GM19238 (cell line): ENCODE measurements around the gene DDX55.
"Not testable (repeated sequence)": the region's sequence is repeated elsewhere in the genome, so short reads cannot be mapped to it uniquely, and the experiment has no call there.

Experiments used
- DNase-seq: peaks from one replicate; pipeline ENCODE4 v3.0.0; 2011; ENCODE audit warnings: low spot score; ENCODE audit not compliant: insufficient read length

Gene DDX55, protein sequence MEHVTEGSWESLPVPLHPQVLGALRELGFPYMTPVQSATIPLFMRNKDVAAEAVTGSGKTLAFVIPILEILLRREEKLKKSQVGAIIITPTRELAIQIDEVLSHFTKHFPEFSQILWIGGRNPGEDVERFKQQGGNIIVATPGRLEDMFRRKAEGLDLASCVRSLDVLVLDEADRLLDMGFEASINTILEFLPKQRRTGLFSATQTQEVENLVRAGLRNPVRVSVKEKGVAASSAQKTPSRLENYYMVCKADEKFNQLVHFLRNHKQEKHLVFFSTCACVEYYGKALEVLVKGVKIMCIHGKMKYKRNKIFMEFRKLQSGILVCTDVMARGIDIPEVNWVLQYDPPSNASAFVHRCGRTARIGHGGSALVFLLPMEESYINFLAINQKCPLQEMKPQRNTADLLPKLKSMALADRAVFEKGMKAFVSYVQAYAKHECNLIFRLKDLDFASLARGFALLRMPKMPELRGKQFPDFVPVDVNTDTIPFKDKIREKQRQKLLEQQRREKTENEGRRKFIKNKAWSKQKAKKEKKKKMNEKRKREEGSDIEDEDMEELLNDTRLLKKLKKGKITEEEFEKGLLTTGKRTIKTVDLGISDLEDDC

DNA sequence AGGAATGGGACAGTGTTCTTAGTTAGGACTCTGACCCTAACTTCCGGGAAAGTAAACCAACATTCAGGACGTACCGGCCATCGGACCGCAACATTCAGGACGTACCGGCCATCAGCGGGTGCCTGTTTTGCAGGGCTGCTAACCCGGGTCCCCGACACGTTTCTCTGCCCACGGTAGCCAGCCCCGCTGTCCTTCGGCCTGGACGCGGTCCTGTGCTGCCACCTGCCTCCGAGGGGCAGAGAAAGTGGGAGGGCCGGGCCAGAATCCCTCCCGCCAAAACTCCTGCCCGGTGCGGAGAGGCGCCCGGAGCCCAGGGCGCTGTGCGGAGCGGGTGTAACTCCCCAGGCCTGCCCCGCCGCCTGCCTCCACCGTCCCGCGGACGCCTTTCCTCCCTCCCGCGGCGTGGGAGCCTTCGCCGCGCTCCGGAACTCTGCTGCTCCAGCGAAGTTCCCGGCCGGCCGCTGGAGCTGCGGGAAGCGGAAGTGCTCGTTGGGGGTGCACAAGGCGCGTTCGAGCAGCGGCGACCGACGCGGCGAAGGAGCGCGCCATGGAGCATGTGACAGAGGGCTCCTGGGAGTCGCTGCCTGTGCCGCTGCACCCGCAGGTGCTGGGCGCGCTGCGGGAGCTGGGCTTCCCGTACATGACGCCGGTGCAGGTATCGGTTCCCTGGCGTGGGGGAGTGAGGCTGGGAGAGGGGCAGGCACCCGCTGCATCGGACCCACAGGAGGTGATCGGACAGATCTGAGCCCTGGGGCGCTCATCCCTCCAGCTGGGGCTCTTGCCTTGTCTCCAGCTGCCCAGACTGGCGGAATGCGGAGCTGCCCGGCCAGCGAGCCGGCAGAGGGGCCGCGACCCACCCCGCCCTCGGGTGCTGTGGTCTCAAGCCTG is at the start of gene DDX55:
Gene DDX55, plus strand, starts transcription at position 498 of the 888 bp plus-strand sequence. Its CDS starts 50 bp downstream, at position 548.
- DNase-seq, result peak; percentile 77

DNA sequence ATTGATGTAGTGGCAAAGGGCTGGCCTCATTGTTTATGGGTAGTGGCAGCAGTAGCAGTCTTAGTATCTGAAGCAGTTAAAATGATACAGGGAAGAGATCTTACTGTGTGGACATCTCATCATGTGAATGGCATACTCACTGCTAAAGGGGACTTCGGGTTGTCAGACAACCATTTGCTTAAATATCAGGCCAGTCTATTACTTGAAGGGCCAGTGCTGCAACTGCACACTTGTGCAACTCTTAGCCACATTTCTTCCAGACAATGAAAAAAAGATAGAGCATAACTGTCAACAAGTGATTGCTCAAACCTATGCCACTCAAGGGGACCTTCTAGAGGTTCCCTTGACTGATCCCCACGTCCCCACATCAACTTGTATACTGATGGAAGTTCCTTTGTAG is 47.8 kb upstream of the DDX55 start:
- not testable (repeated sequence) for DNase-seq

DNA sequence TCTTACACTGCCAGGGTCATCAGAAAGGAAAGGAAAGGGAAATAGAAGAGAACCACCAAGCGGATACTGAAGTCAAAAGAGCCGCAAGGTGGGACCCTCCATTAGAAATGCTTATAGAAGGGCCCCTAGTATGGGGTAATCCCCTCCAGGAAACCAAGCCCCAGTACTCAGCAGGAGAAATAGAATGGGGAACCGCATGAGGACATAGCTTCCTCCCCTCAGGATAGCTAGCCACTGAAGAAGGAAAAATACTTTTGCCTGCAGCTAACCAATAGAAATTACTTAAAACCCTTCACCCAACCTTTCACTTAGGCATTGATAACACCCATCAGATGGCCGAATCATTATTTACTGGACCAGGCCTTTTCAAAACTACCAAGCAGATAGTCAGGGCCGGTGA is 47.1 kb upstream of the DDX55 start:
- DNase-seq, result not testable (repeated sequence)

DNA sequence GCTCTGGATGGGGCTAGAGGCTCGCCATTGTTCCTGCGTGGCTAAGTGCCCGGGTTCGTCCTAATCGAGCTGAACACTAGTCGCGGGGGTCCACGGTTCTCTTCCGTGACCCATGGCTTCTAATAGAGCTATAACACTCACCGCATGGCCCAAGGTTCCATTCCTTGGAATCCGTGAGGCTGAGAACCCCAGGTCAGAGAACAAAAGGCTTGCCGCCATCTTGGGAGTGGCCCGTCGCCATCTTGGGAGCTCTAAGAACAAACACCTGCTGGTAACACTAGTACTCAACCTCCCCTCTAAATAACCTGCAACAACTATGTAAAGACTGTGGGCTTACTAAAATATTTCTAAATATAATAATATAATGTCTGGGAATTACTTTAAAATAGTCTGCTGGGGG is 43.4 kb upstream of the DDX55 start:
- not testable (repeated sequence) for DNase-seq

DNA sequence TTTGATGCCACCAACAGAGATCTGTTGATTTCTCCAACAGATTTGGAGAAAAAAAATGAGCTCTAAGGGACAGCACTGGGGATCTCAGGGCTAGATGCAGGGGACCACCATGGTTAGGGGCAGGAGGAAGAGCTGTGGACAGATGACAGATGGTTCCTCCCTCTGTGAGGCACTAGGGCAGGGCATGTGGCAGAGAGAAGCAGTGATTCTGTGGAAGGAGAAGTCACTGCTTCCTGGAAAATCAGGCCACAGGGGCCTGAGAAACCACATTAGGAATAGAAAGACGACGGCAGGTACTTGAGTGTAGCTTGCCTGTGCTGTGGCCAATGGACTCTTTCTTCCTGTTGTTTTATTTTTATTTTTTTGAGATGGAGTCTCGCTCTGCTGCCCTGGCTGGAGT is 42.4 kb upstream of the DDX55 start:
- no peak for DNase-seq

DNA sequence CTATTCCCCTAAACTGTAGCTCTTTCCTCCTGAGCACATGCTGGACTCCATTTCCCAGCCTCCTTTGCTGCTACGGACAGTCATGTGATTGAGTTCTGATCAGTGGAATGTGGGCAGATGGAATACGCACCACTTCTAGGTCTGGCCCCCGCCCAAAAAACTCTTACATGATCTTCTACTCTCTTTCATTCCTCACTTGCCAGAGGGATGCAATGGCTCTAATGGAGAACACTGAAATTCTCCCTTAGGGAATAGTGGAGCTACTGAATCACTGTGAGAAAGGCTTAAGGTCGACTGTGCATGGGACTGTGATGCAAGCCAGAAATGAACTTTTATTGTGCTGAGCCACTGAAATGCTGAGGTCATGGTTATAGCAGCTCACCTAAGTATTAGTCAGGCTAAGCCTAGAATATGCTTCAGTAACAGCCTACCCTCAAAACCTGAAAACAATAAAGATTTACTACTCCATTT is 30.5 kb upstream of the DDX55 start:
- no peak for DNase-seq

DNA sequence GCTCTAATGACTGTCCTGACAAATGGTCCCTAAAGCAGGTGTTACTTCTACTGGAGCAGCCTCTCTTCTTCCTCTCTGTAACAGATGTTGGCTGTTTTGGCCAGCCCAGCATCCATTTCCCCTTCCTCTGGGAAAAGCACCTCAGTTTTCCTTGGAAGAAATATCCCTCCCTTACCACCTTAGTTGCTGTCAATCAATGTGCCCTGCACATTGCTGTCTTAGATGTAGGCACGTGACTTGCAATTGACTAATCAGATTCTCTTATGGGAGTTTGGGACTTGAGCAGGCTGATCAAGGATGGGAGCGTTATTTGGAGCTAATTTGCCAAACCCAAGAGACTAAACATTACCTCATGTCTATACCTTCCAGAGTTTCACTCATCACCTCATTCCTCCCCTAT is 29.5 kb upstream of the DDX55 start:
- DNase-seq, result no peak

DNA sequence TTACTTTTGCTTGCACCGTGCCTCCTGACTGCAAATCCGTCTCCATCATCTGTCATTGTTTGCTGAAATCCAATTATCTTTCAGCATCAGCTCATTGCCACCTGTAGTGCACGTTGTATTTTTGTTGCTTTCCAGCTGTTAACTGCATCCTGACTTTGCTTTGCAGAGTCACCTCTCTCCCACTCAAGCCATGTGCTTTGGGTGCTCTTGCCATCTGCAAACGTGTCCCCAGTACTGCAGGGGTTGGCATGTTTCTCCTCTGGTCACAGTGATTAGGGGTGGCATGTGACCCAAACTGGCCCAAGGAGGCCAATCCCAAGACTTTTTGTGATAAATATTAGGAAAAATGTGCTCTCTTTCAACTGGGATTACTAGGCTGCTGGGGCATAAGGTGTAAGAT is 28.0 kb upstream of the DDX55 start:
- DNase-seq, result no peak

DNA sequence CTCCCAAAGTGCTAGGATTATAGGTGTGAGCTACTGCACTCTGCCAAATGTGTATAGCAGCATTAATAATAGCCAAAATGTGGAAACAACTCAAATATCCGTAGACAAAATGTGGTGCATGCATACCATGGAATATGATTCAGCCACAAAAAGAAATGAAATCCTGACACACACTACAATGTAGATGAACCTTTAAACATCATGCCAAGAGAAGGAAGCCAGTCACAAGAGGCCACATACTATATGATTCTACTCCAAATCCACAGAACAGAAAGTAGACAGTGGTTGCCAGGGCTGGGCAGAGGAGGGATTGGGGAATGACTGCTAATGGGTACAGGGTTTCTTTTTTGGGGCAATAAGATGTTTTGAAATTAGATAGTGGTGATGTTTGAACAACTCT is 25.3 kb upstream of the DDX55 start:
- no peak for DNase-seq

DNA sequence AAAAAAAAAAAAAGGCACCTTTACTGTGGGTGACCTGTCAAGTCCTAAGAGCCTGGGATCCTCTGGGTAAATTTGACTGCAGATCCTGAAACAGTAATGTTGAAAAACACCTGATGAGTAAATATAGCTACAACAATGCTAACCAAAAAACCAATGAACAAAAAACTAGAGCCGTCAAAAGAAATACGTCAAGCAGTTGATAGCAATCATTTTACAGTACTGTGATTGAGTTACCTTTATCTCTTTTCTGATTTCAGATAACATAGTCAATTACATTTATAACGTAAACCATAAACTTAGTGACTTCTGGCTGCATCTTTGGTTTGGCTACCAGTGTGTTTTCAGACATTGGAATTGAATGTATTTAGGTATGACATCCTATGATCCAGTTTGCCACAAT is 23.7 kb upstream of the DDX55 start:
- DNase-seq, result no peak

DNA sequence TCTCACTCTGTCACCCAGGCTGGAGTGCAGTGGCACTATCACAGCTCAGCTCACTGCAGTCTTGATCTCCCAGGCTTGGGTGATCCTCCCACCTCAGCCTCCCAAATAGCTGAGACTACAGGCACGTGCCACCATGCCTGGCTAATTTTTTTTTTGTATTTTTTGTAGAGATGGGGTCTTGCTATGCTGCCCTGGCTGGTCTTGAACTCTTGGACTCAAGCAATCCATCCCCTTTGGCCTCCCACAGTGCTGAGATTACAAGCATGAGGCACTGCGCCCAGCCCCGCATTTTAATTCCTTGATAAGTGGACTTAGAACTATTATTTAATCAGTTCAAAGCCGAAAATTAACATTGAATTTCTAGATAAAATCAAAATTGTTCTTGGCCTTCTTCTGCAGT is 23.1 kb upstream of the DDX55 start:
- not testable (repeated sequence) for DNase-seq

DNA sequence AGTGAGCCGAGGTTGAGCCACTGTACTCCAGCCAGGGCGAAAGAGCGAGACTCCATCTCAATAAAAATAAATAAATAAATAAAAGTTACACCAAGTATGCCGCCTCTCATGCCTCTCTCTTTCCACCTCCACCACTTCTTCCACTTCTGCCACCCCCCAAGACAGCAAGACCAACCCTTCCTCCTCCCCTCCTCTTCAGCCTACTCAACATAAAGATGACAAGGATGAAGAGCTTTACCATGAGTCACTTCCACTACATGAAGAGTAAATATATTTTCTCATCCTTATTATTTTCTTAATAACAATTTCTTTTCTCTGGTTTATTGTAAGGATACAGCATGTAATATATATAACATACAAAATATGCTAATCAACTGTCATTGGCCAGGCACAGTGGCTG is 21.1 kb upstream of the DDX55 start:
- DNase-seq, result no peak

DNA sequence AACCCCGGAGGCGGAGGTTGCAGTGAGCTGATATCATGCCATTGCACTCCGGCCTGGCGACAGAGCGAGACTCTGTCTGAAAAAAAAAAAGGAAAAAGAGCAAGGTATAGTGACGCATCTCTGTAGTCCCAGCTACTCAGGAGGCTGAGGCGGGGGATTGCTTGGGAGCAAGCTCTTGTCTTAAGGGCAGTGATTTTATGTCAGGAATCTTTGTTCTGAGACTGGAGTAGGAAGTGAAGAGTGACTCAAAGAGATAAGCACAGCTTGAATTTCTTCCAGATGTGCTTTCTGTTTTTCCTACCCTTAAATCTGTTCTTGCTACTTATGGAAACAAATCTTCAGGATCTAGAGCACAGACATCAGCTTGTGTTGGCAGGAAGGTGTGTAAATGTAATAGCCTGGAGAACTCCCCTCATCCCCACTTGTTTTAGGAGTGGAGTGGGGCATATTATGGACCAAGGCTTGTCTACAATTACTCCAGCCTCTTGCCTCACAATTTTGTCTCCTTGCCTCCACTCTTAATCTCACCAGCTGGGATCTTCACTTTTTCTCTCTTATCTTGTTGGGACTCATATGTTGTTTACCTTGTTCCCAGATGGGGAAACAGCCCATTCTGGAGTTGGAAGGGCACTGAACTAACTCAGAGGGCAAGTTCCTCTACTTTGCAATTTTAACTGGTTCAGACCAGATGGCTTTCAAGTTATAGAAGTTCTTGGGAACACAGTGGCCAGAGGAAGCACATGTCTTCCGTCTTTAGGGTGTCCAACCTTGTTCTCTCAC is 10.0 kb upstream of the DDX55 start:
- DNase-seq, result no peak

DNA sequence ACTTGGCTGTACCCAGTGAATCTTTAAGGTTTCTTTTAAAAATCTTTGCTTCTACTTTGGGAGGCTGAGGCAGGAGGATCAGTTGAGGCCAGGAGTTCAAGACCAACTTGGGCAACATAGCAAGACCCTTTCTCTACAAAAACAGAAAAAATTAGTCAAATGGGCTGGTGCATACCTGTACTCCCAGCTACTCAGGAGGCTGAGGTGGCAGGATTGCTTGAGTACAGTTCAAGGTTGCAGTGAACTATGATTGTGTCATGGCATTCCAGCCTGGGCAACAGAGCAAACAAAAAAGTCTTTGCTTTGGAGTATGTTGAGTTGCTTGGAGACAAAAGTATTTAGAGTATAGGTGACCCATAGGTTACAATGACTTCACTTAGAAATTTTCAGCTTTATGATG is 6.2 kb upstream of the DDX55 start:
- no peak for DNase-seq

DNA sequence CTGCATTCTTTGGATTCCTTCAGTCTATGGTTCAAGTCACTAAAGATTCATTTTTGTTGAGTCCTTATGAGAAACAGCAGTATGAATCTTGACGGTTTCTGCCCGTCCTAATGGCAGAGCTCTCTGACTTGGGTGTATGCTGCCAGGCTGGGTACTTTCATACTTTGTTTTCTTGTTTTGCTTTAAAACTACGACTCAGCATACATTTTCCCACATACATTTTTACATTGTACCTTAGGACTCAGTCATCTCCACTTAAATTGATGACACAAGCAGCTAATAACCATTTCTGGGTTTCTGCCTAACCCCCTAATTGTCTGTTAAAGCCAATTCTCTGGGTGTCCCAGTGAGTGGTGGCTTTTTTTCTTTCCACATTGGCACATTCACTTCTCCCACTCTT is 4.8 kb upstream of the DDX55 start:
- DNase-seq, result no peak

DNA sequence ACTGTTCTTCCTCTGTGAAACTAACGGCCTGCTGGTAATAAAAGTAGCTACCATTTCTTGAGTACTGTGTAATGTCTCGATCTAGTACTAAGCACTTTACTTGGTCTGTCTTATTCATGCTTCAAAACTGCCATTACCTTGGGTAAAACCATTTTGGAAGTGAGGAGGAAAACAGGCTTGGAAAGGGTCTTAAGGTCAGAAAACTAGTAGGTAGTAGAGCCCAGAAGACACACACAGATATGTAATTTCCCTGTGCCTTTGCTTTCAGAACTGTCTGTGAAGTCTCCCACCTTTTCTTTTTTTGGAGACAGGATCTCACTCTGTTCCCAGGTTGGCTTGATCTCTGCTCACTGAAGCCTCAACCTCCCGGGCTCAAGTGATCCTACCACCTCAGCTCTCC is 3.4 kb upstream of the DDX55 start:
- DNase-seq, result no peak

DNA sequence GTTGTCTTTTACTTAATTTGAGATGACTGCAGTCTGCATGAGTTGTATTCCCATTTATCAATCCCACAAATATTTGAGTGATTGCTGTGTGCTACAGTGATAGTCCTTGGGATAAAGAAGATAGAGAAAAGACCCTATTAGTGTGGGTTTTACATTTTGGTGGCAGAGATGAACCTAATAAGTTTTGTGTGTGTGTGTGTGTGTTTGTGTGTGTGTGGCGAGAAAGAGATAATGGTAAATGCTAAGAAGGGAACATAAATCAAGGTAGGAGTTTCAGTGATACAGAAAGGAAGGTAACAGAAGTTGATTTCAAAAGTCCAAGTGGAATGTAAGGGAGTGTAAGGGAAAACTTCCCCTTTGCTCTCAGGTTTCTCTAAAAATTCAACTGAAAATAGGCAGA is 2.6 kb upstream of the DDX55 start:
- no peak for DNase-seq

DNA sequence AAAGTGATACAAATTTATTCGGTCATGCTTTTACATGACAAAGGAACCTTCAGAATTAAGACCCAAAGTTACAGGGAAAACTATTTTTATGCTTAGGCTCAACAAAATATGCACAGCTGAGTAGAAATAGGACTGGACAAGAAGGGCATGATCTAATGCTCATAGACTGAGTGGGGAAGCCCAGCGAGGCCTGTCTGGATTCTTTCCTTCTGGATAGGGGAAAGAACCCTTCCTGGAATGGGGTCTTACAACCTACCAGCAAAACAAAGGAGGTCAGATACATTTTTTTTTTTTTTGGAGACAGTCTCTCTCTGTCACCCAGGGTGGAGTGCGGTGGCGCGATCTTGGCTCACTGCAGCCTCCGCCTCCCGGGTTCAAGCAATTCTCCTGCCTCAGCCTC is 2.2 kb upstream of the DDX55 start:
- DNase-seq, result no peak

DNA sequence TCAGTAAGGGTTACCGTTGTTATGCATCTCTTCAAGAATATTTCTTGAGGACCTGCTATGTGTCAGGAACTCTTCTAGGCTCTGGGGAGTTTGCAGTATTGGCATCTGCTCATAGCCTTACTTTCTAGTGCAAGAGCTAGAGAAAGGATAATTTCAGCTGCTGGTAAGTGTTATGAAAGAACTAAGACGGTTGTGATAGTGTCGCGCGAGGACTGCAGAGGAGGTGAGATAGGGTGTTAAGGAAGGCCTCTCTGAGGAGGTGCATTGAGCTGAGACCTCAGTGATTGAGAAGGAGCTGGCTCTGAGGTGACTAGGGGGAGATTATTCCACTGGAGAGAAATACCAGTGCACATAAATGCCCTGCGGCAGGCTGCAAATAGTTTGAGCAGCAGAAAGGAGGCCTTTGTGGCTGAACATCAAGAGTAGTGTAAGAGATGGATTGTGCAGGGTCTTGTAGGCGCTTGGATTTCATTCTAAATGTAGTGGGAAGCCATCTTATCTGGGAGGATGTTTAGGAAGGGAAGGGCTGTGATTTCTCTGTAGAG is 824 bp downstream of the DDX55 start:
- no peak for DNase-seq

DNA sequence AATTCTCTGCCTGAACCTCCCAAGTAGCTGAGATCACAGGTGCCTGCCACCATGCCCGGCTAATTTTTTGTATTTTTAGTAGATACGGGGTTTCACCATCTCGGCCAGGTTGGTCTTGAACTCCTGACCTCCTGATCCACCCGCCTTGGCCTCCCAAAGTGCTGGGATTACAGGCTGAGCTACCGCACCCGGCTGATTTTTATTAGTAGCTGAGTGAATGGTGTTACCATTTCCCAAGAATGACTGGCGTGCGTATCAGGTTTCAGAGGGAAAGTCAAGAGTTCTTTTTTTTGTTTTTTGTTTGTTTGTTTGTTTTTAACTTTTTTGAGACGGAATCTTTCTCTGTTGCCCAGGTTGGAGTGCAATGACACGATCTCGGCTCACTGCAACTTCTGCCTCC is 1.6 kb downstream of the DDX55 start:
- DNase-seq, result not testable (repeated sequence)

DNA sequence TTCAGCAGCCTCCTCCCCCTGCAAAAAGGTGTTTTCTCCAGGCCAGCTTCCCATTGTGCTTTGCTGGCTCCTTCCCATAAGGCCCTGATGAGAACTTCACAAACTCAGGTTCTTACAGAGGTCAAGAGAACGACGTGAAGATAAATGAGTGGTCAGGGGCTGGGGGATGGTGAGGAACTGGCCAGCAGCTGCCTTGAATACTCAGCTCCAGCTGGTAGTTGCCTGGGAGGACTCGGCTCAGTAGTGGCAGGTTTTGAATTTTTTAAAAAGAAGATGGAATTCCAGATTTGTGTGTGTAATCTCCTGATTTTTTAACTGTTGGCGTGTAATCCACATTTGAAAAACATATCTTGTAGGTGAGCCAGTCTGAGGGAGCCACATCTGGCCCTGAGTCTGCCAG is 5.9 kb downstream of the DDX55 start:
- no peak for DNase-seq
